Breast epithelium (tissue), 4 donors: ENCODE results near the gene CCDC102B. TPM values are rescaled to one million over a fixed set of nuclear protein-coding genes. Genes with fewer than 3 reads are reported as not detected.

Experiments
- DNase-seq, 2 donors: peaks; one replicate each; pipeline ENCODE4 v3.0.0-alpha.2; 2019; ENCODE audit warnings: low spot score in 2 of 2
- H3K27ac ChIP-seq, 2 donors: fragments of 200-600 bp; sonication (generic) in 1 of 2; one replicate each; pipeline ENCODE4 v1.5.1; 2016 to 2019; ENCODE audit warnings: mild to moderate bottlenecking in 1 of 2
- H3K27me3 ChIP-seq, 2 donors: fragments of 200-600 bp; sonication (generic) in 1 of 2; one replicate each; pipeline versions ENCODE4 v1.5.1 to v1.6.0; 2017 to 2019; ENCODE audit warnings: control low read depth in 1 of 2, mild to moderate bottlenecking in 1 of 2
- H3K36me3 ChIP-seq: fragments of 200-600 bp; one replicate; pipeline ENCODE4 v1.5.1; 2019
- H3K4me1 ChIP-seq, 2 donors: fragments of 200-600 bp; sonication (generic); one replicate each; pipeline ENCODE4 v1.5.1; 2016 to 2019; ENCODE audit warnings: control low read depth in 1 of 2
- H3K4me3 ChIP-seq, 3 donors: fragments of 200-600 bp; sonication (generic); 1 replicate in 2 of 3; 2 replicates in 1 of 3; pipeline ENCODE4 v1.5.1; 2016 to 2019; ENCODE audit warnings: mild to moderate bottlenecking in 3 of 3, moderate library complexity in 2 of 3
- H3K9me3 ChIP-seq, 2 donors: fragments of 200-600 bp; sonication (generic) in 1 of 2; one replicate each; pipeline ENCODE4 v1.5.1; 2016 to 2019; ENCODE audit warnings: control low read depth in 1 of 2
- POLR2A ChIP-seq: fragments of 450-650 bp; IDR thresholded peaks from one replicate; pipeline ENCODE4 v1.6.1; 2016; ENCODE audit warnings: antibody characterized with exemption, mild to moderate bottlenecking, moderate library complexity
- POLR2AphosphoS5 ChIP-seq, 3 donors: sonication (generic); formaldehyde crosslinking; IDR thresholded peaks; one replicate each; pipeline ENCODE4 v1.6.1; 2017; ENCODE audit warnings: antibody characterized with exemption in 3 of 3
- intact Hi-C: fragments of 100-400 bp; cut with DNase I; formaldehyde crosslinking; loops from one replicate; pipeline ENCODE4 v1.15.1; 2023; ENCODE audit warnings: low total_unique reads
- total RNA-seq, 3 donors: library from RNA; depleted of rRNA; stranded (reverse); fragments of >200 nt; gene quantifications; one replicate each; pipeline ENCODE4 v1.1.0, GENCODE V29; 2016
- TF ChIP-seq, protein P1 (sequence below), 3 donors: fragments of 450-650 bp; IDR thresholded peaks; one replicate each; pipeline ENCODE4 v1.5.1; 2016 to 2017; ENCODE audit warnings: antibody characterized with exemption in 3 of 3, mild to moderate bottlenecking in 3 of 3, moderate library complexity in 3 of 3

CCDC102B gene
- total RNA-seq, 3 donors from 2014 or later = 5.3 to 9.1 (median 7.2) TPM

DNA sequence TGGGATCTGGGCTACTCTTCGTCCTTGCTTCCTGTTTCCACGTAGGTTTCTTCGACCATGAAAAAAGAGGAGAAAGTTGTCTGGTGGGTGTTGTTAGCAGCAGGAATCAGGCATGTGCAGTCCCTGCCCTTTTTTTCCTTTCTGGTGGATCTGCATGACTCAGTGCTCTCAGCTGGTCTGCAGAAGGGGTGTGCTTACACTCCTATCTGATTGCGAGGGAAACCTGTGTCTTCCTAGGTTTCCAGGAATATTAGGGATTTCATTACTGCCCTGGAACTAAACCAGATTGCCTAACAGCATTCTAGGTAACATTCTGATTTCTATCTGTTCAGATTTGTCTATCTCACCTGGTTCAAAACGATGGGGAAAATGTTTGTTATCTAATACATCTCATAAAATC is 174.3 kb downstream of the CCDC102B start:
- no peak overlapping the region for H3K27ac ChIP-seq
- H3K9me3 ChIP-seq = no peaks in the 10 kb centered on the region
- H3K36me3 ChIP-seq = no peaks in the 10 kb centered on the region
- H3K27me3 ChIP-seq = no peaks in the 10 kb centered on the region
- no peak overlapping the region for H3K4me3 ChIP-seq
- TF ChIP-seq POLR2AphosphoS5 (IDR thresholded peaks at IDR 0.05) (no peak), POLR2A (no peak)
- TF ChIP-seq, protein P1, sequence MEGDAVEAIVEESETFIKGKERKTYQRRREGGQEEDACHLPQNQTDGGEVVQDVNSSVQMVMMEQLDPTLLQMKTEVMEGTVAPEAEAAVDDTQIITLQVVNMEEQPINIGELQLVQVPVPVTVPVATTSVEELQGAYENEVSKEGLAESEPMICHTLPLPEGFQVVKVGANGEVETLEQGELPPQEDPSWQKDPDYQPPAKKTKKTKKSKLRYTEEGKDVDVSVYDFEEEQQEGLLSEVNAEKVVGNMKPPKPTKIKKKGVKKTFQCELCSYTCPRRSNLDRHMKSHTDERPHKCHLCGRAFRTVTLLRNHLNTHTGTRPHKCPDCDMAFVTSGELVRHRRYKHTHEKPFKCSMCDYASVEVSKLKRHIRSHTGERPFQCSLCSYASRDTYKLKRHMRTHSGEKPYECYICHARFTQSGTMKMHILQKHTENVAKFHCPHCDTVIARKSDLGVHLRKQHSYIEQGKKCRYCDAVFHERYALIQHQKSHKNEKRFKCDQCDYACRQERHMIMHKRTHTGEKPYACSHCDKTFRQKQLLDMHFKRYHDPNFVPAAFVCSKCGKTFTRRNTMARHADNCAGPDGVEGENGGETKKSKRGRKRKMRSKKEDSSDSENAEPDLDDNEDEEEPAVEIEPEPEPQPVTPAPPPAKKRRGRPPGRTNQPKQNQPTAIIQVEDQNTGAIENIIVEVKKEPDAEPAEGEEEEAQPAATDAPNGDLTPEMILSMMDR (IDR thresholded peaks at IDR 0.05) = no peak
- no peak for DNase-seq
- intact Hi-C loops = no loop called here
- no peaks in the 10 kb centered on the region for H3K4me1 ChIP-seq

GRCh38 chr18:68979737-68980136 is 181.9 kb downstream of the CCDC102B start:
- H3K36me3 ChIP-seq = no peaks in the 10 kb centered on the region

GRCh38 chr18:68983126-68983525 is 185.2 kb downstream of the CCDC102B start:
- intact Hi-C loops = no loop called here
- no peaks in the 10 kb centered on the region for H3K27me3 ChIP-seq
- no peaks in the 10 kb centered on the region for H3K4me1 ChIP-seq
- peaks cover 5 to 7% of the 10 kb centered on the region in 2 donors for H3K9me3 ChIP-seq
- H3K27ac ChIP-seq = no peak overlapping the region
- DNase-seq = no peak
- H3K4me3 ChIP-seq = no peak overlapping the region
- no peak for TF ChIP-seq POLR2AphosphoS5 (IDR thresholded peaks at IDR 0.05)
- TF ChIP-seq POLR2A = no peak
- TF ChIP-seq, protein P1 (IDR thresholded peaks at IDR 0.05) = no peak
- no peaks in the 10 kb centered on the region for H3K36me3 ChIP-seq

More at GRCh38 chr18:68979737-68980136, 181.9 kb downstream of the CCDC102B start:
- Histone ChIP-seq H3K4me1 (no peaks in the 10 kb centered on the region), H3K9me3 (no peaks in the 10 kb centered on the region), H3K27ac (no peak overlapping the region), H3K27me3 (no peaks in the 10 kb centered on the region), H3K4me3 (no peak overlapping the region)
- no peak for TF ChIP-seq POLR2A
- TF ChIP-seq, protein P1 (IDR thresholded peaks at IDR 0.05) = no peak
- TF ChIP-seq POLR2AphosphoS5 (IDR thresholded peaks at IDR 0.05) = no peak
- intact Hi-C loops = no loop called here
- DNase-seq = no peak

- DNase-seq = no peak
- Histone ChIP-seq H3K27ac (no peak overlapping the region), H3K36me3 (no peaks in the 10 kb centered on the region), H3K9me3 (peaks cover 7% of the 10 kb centered on the region in 2 donors), H3K4me3 (no peak overlapping the region), H3K27me3 (no peaks in the 10 kb centered on the region), H3K4me1 (no peaks in the 10 kb centered on the region)
- intact Hi-C loops = no loop called here
- TF ChIP-seq, protein P1 (IDR thresholded peaks at IDR 0.05) = no peak
- TF ChIP-seq POLR2A (no peak), POLR2AphosphoS5 (IDR thresholded peaks at IDR 0.05) (no peak)
These were observed 186.5 kb downstream of the CCDC102B start for GRCh38 chr18:68984342-68984741.

- Histone ChIP-seq H3K36me3 (no peaks in the 10 kb centered on the region), H3K9me3 (peaks cover 7% of the 10 kb centered on the region in 2 donors), H3K4me3 (no peak overlapping the region), H3K27ac (no peak overlapping the region), H3K4me1 (no peaks in the 10 kb centered on the region), H3K27me3 (no peaks in the 10 kb centered on the region)
- intact Hi-C loops = no loop called here
- no peak for DNase-seq
- TF ChIP-seq POLR2AphosphoS5 (IDR thresholded peaks at IDR 0.05) = no peak
- TF ChIP-seq, protein P1 (IDR thresholded peaks at IDR 0.05) = no peak
- TF ChIP-seq POLR2A = no peak
These were observed 187.4 kb downstream of the CCDC102B start for GRCh38 chr18:68985172-68985820.
